Thoracic aorta (tissue), 2 donors: ENCODE data around the gene MGAT5. TPM values are rescaled to one million over a fixed set of nuclear protein-coding genes. Genes with fewer than 3 reads are reported as not detected.
A peak's percentile ranks its signal among the peaks of the same experiment; 100 is the strongest.

Experiments
- ATAC-seq: fragments of 150-250 bp; one replicate; pipeline ENCODE4 v1.8.0; 2017; ENCODE audit warnings: low read depth; ENCODE audit not compliant: insufficient number of reproducible peaks, low FRiP score
- DNase-seq: peaks from one replicate; pipeline ENCODE4 v3.0.0-alpha.2; 2020; ENCODE audit warnings: low spot score
- H3K27ac ChIP-seq, 2 donors: fragments of 200-600 bp; sonication (generic); 1 replicate in 1 of 2; 2 replicates in 1 of 2; pipeline ENCODE4 v1.5.1; 2016; ENCODE audit warnings: mild to moderate bottlenecking in 2 of 2, moderate library complexity in 2 of 2
- H3K27me3 ChIP-seq: fragments of 200-600 bp; sonication (generic); replicated peaks from 2 replicates; pipeline ENCODE4 v1.6.0; 2016; ENCODE audit warnings: mild to moderate bottlenecking; ENCODE audit not compliant: insufficient read depth
- H3K36me3 ChIP-seq: fragments of 200-600 bp; sonication (generic); one replicate; pipeline ENCODE4 v1.5.1; 2016
- H3K4me1 ChIP-seq, 2 donors: fragments of 200-600 bp; sonication (generic); 1 replicate in 1 of 2; 2 replicates in 1 of 2; pipeline versions ENCODE4 v1.5.1 to v1.6.0; 2016; ENCODE audit warnings: low read depth in 2 of 2, mild to moderate bottlenecking in 1 of 2; ENCODE audit not compliant: control insufficient read depth in 1 of 2
- H3K4me3 ChIP-seq: fragments of 200-600 bp; sonication (generic); 2 replicates; pipeline ENCODE4 v1.5.1; 2016; ENCODE audit warnings: mild to moderate bottlenecking
- H3K9me3 ChIP-seq: fragments of 200-600 bp; sonication (generic); 2 replicates; pipeline ENCODE4 v1.5.1; 2016
- total RNA-seq, 2 donors: library from RNA; depleted of rRNA; stranded (reverse); fragments of >200 nt; gene quantifications; one replicate each; pipeline versions ENCODE4 v1.1.0 to v1.2.3, GENCODE V29; 2016
- TF ChIP-seq, protein P1 (sequence below): fragments of 200-600 bp; sonication (generic); IDR thresholded peaks from one replicate; pipeline ENCODE4 v1.5.1; 2019; ENCODE audit warnings: antibody characterized with exemption

MGAT5 gene
- total RNA-seq, 2 donors from 2014 or later: 43.9 to 95.3 TPM

DNA sequence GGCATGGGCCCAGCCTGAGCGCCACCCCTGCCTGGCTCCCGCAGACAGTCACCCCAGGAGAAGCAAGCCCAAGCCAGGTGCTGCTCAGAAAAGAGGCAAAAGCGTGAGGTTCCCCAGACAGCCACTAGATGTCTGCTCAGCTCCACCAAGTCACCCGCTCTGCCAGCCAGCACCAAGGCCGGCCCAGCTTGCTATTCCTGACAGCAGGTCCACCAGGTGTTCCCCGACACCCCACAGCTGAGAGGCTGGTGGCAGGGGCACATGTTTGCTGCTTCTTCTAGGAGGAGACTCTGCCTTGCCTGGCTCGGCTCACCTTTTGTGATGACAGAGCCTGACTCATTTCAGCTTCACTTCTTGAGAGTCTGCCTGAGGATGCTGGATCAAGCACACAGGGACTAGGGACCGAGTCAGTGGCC lies 206.7 kb downstream of the MGAT5 start:
- DNase-seq: no peak
- no peak for ATAC-seq
- Histone ChIP-seq H3K27me3 (no peaks in the 10 kb centered on the region), H3K9me3 (no peaks in the 10 kb centered on the region), H3K27ac (no peak overlapping the region), H3K36me3 (no peaks in the 10 kb centered on the region), H3K4me1 (no peaks in the 10 kb centered on the region), H3K4me3 (no peak overlapping the region)
- TF ChIP-seq, protein P1, sequence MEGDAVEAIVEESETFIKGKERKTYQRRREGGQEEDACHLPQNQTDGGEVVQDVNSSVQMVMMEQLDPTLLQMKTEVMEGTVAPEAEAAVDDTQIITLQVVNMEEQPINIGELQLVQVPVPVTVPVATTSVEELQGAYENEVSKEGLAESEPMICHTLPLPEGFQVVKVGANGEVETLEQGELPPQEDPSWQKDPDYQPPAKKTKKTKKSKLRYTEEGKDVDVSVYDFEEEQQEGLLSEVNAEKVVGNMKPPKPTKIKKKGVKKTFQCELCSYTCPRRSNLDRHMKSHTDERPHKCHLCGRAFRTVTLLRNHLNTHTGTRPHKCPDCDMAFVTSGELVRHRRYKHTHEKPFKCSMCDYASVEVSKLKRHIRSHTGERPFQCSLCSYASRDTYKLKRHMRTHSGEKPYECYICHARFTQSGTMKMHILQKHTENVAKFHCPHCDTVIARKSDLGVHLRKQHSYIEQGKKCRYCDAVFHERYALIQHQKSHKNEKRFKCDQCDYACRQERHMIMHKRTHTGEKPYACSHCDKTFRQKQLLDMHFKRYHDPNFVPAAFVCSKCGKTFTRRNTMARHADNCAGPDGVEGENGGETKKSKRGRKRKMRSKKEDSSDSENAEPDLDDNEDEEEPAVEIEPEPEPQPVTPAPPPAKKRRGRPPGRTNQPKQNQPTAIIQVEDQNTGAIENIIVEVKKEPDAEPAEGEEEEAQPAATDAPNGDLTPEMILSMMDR: peak; percentile 17

DNA sequence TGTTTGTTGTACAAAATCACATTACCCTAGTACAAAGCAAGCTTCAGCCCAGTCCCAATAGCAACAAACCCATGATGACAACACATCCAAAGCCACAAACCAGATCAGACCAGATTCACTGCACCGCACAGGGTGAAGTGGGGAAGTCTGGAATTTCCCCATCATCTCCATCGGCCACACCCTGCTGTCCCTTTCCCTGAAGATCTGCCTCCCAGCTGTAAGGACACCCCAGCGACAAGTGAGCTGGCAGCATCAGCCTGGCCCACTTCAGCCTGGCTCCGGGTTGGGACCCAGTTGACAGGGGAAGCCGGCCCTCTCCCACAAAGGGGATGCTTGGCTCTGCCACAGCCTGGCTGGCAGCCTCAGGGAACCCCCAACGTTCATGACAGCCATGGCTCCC lies 207.6 kb downstream of the MGAT5 start:
- Histone ChIP-seq H3K9me3 (no peaks in the 10 kb centered on the region), H3K27ac (no peak overlapping the region), H3K27me3 (no peaks in the 10 kb centered on the region), H3K36me3 (no peaks in the 10 kb centered on the region), H3K4me1 (no peaks in the 10 kb centered on the region), H3K4me3 (no peak overlapping the region)
- DNase-seq (no peak), ATAC-seq (no peak)
- TF ChIP-seq, protein P1: no peak

DNA sequence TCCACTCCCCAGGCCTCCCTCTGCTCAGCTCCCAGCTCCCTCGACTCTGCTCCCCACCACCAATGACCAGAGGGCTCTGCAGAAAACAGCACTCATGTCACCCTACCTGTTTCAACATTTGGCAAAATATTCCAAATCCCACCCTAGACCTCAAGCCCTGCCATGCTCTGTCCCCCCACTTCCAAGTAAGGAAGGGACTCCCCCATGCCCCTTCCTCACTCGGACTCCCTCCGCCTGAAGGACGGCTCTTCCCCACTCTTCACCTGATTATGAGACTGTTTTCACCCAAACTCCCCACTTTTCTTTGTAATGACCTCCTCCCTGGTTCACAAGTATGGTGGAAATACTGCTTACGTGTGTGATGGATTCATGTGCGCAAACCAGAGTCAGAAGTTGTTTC lies 208.4 kb downstream of the MGAT5 start:
- no peaks in the 10 kb centered on the region for H3K9me3 ChIP-seq
- DNase-seq: no peak

DNA sequence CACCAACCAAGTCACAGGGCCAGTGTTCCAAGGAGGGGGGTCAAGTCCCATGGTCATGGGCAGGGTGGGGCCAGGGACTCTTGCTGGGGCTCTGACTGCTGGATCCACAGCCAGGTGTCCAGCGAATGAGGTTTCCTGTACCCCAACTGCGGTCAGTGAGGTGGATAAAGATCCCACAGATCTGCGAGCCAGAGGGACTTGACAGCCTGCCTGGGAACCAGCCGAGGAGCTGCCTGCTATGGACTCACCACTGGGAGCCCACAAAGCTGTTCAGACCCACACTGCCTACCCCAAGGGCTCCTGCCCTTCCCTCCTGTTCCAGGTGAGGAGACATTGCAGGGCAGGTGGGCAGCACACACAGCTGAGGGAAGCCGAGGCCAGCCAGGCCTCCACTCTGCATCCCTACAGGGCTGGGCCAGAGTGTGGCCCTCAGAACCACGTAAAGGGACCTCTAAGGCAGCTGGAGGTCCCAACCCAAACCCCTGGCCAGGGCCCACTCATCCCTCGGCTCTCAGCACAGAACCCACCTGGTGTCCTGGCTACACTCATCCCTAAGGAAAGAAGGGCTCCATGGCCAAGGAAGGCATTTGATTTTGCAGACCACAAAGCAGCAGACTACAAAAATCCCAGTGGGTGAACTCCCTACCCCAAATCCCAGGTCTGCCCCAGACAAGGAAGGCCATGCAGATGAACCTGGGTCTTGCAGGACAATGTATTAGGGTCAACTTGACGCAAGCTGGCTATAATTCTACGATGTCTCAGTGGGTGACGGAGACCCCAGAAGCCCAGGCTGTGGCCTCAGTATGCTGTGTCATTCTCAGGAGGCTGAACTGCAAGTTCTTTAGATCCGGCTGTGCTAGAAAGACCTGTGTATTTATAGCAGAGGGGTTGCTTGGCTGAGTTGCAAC lies 209.2 kb downstream of the MGAT5 start:
- Histone ChIP-seq H3K27me3 (no peaks in the 10 kb centered on the region), H3K27ac (no peak overlapping the region), H3K4me3 (no peak overlapping the region), H3K9me3 (no peaks in the 10 kb centered on the region), H3K36me3 (no peaks in the 10 kb centered on the region), H3K4me1 (no peaks in the 10 kb centered on the region)
- no peak for ATAC-seq
- TF ChIP-seq, protein P1: no peak
- DNase-seq: no peak

More for the DNA sequence above, 208.4 kb downstream of the MGAT5 start:
- no peaks in the 10 kb centered on the region for H3K27me3 ChIP-seq
- H3K4me3 ChIP-seq: no peak overlapping the region
- no peaks in the 10 kb centered on the region for H3K36me3 ChIP-seq
- H3K27ac ChIP-seq: no peak overlapping the region
- H3K4me1 ChIP-seq: no peaks in the 10 kb centered on the region
- TF ChIP-seq, protein P1: no peak
- no peak for ATAC-seq

DNA sequence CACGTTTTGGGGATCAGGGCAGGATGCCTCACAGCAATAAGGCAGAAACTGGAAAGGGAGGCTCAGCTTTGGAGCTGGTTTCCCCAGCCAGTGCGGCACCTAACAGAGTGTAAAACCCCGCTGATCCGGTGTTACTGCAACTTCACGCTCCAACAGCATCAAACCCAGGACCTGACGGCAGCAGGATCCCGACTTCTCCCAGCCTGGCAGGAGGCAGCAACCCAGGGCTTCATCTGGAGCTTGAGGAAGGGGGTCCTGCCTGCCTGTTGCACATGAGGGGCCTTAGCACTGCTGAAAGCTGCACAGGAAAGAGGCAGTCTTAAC lies 209.8 kb downstream of the MGAT5 start:
- Histone ChIP-seq H3K4me3 (no peak overlapping the region), H3K9me3 (no peaks in the 10 kb centered on the region), H3K27ac (no peak overlapping the region), H3K4me1 (no peaks in the 10 kb centered on the region), H3K36me3 (no peaks in the 10 kb centered on the region), H3K27me3 (no peaks in the 10 kb centered on the region)
- TF ChIP-seq, protein P1: no peak
- ATAC-seq (no peak), DNase-seq (no peak)
